Heart right ventricle (tissue), 16 donors: Measurements from ENCODE around the gene POLE4. TPM values are rescaled to one million over a fixed set of nuclear protein-coding genes. Genes with fewer than 3 reads are reported as not detected.

Experiments used
- ATAC-seq, 8 donors: fragments of 200-7000 bp; cut with Tn5 transposase; one replicate each; pipeline ENCODE4 v1.9.1; 2020; ENCODE audit warnings: mild to moderate bottlenecking in 8 of 8, moderate library complexity in 8 of 8, moderate number of reproducible peaks in 1 of 8
- DNase-seq, 2 donors: peaks; one replicate each; pipeline ENCODE4 v3.0.0-alpha.2; 2020
- H3K27ac ChIP-seq, 10 donors: fragments of 200-600 bp; sonication (generic) in 2 of 10; one replicate each; pipeline versions ENCODE4 v1.5.0 to v1.8.0; 2020 to 2022; ENCODE audit warnings: mild to moderate bottlenecking in 3 of 10
- H3K27me3 ChIP-seq, 7 donors: fragments of 200-600 bp; one replicate each; pipeline ENCODE4 v1.8.0; 2021 to 2022; ENCODE audit warnings: mild to moderate bottlenecking in 2 of 7
- H3K36me3 ChIP-seq, 9 donors: fragments of 200-600 bp; sonication (generic) in 1 of 9; one replicate each; pipeline versions ENCODE4 v1.5.0 to v1.8.0; 2020 to 2022; ENCODE audit warnings: mild to moderate bottlenecking in 2 of 9
- H3K4me1 ChIP-seq, 9 donors: fragments of 200-600 bp; sonication (generic) in 1 of 9; one replicate each; pipeline versions ENCODE4 v1.5.0 to v1.8.0; 2020 to 2022; ENCODE audit warnings: mild to moderate bottlenecking in 4 of 9
- H3K4me3 ChIP-seq, 10 donors: fragments of 200-600 bp; sonication (generic) in 2 of 10; one replicate each; pipeline versions ENCODE4 v1.5.0 to v1.8.0; 2020 to 2022; ENCODE audit warnings: mild to moderate bottlenecking in 7 of 10, moderate library complexity in 2 of 10
- H3K9me3 ChIP-seq, 11 donors: fragments of 200-600 bp in 10 of 11; sonication (generic) in 2 of 11; one replicate each; pipeline versions ENCODE4 v1.5.0 to v1.8.0; 2013 to 2022; ENCODE audit warnings: mild to moderate bottlenecking in 2 of 11, control low read depth in 1 of 11, moderate library complexity in 1 of 11
- WGBS, 2 donors: extraction: QIAGEN DNeasy Blood & Tissue Kit; methylation state at CpG; one replicate each; pipeline ENCODE4 v1.1.7; 2013; ENCODE audit warnings: inconsistent platforms in 1 of 2; 5-methylcytosine and 5-hydroxymethylcytosine counted together
- intact Hi-C, 10 donors: fragments of 100-400 bp; cut with DNase I; formaldehyde crosslinking; loops; one replicate each; pipeline versions ENCODE4 v1.11.1 to v1.14.2; 2022
- polyA plus RNA-seq, 2 donors: library from polyadenylated mRNA; stranded (reverse); fragments of 200-250 nt; gene quantifications; one replicate each; pipeline ENCODE4 v1.2.3, GENCODE V29; 2013
- total RNA-seq, 10 donors: library from RNA; stranded (reverse); fragmentation: NEBNext Ultra II Directional in 3 of 10; extraction: Animal tissue kit (Norgen Biotek cat#: 25700) in 3 of 10; gene quantifications; one replicate each; pipeline versions ENCODE4 v1.2.1 to v1.2.4, GENCODE V29; 2021 to 2023
- TF ChIP-seq, protein P1 (sequence below), 9 donors: fragments of 200-600 bp; sonication (generic) in 2 of 9; IDR thresholded peaks; one replicate each; pipeline versions ENCODE4 v1.5.0 to v1.8.0; 2021 to 2022; ENCODE audit warnings: antibody characterized with exemption in 9 of 9, mild to moderate bottlenecking in 5 of 9, moderate library complexity in 1 of 9
- donor health status: Arrhythmogenic right ventricular cardiomyopathy.
- donor health status: ischemic (EF 13 %, LVEDD 7.1; RV severe dilation, severe dysfunction).
- donor health status: healthy with polysubstance abuse.
- donor health status: DM: no; HTN: yes; CAD: no.
- donor health status: DM: no; HTN: no; CAD: no.
- donor health status: ischemic (EF 25% LVEDD 6.9; RV normal size, moderate dysfunction).
- donor health status: ischemic (EF 25% LVEDD 5.7; RV mildly dilated, moderate dysfunction).
- donor health status: healthy.
- donor health status: DM: yes; HTN: yes; CAD: no.
- donor health status: Ischemic cardiomyopathy.
- donor health status: ischemic (EF 35%, LVEDD 5.7; RV mildly dilated, moderate dysfunction).
- donor health status: nonischemic (EF 11% LVEDD 7.7; RV severe dilation, severe dysfunction).
- donor health status: DM: yes; HTN: yes; CAD: no.
- donor health status: PGD.
- donor health status: ischemic (EF 29% LVEDD 5.4; RV normal size, mild dysfunction).
- donor health status: nonischemic (EF 23%, LVEDD 6.1; RV moderate dilation, normal function).

POLE4 gene
- total and polyA plus RNA-seq, 12 donors = 24.8 to 83.5 (median 39.8) TPM

DNA sequence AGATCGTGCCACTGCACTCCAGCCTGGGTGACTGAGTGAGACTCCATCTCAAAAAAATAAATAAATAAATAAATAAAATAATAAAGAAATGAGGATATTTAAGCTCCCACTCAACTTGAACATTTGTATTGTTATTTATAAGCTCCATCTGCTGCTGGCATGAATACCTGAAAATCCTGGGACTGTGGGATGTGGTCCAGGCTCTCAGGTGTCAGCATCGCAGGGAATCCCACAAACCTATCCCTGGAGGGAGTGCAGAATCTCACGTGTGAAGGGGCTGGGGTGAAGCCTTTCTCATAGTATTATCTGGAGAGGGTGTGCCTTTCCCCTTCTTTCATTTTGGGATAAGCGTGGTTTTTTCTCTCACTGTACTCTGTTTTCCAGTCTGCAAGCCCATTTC is 47.4 kb upstream of the POLE4 start:
- Histone ChIP-seq H3K4me3 (no peak overlapping the region), H3K27ac (no peak overlapping the region), H3K36me3 (no peaks in the 10 kb centered on the region), H3K27me3 (peaks cover 0 to 68% (median 49%) of the 10 kb centered on the region in 7 donors), H3K9me3 (no peaks in the 10 kb centered on the region), H3K4me1 (peaks cover 0 to 3% (median 0%) of the 10 kb centered on the region in 9 donors)
- intact Hi-C loops = loop anchor here in 3 of 10 donors (10.0 kb wide), 3 partner anchors 384 to 714 kb away; no protein-coding TSS in a partner anchor
- DNase-seq = no peak
- TF ChIP-seq, protein P1, sequence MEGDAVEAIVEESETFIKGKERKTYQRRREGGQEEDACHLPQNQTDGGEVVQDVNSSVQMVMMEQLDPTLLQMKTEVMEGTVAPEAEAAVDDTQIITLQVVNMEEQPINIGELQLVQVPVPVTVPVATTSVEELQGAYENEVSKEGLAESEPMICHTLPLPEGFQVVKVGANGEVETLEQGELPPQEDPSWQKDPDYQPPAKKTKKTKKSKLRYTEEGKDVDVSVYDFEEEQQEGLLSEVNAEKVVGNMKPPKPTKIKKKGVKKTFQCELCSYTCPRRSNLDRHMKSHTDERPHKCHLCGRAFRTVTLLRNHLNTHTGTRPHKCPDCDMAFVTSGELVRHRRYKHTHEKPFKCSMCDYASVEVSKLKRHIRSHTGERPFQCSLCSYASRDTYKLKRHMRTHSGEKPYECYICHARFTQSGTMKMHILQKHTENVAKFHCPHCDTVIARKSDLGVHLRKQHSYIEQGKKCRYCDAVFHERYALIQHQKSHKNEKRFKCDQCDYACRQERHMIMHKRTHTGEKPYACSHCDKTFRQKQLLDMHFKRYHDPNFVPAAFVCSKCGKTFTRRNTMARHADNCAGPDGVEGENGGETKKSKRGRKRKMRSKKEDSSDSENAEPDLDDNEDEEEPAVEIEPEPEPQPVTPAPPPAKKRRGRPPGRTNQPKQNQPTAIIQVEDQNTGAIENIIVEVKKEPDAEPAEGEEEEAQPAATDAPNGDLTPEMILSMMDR (IDR thresholded peaks at IDR 0.05) = no peak
- ATAC-seq = no peak
- WGBS, 2 donors = 60 to 73% methylated on average over 4 of the region's 4 CpGs

DNA sequence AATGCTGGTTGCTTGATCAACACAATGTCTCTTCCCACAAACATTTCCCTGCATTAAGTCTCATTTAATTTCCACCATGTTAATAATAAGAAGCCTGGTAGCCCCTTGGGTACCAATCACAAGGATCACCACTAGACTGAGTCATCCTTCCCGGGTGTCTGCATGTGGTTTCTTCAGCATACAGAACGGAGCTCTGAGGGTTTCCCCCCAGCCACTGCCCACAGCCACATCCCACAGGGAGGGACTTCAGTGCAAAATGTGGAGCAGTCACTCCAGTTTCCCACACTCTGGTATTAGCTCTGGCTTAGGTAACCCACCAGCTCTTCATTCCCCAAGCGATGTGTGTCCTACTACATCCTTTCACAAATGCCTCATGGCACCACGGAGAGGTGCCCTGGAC is 42.7 kb upstream of the POLE4 start:
- TF ChIP-seq, protein P1 (IDR thresholded peaks at IDR 0.05) = no peak
- intact Hi-C loops = loop anchor here in 3 of 10 donors (5.0 to 10.0 kb wide), 4 partner anchors 379 to 709 kb away; no protein-coding TSS in a partner anchor

DNA sequence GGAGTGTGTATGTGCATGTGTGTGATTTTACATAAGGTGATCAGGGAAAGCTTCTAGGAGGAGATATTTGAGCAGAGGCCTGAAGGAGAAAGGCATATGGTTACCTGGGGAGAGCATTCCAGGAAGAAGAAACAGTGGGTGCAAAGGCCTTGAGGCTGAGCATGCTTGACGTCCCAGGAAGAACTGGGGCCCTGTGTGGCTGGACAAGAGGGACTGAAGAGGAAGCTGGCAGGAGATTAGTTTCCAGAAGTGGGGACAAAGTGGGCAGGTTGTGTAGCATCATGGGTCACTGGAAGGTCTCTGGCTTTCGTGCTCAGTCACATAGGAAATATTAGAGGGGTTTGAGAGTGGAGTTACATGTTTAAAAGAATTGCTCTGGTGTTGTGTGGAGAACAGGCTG is 42.0 kb upstream of the POLE4 start:
- intact Hi-C loops = loop anchor here in 3 of 10 donors (5.0 to 10.0 kb wide), 4 partner anchors 378 to 708 kb away; no protein-coding TSS in a partner anchor
- peaks cover 0 to 56% (median 30%) of the 10 kb centered on the region in 7 donors for H3K27me3 ChIP-seq
- TF ChIP-seq, protein P1 (IDR thresholded peaks at IDR 0.05) = no peak

More for the DNA sequence above, 42.7 kb upstream of the POLE4 start:
- H3K4me3 ChIP-seq = no peak overlapping the region
- WGBS, 2 donors = 79 to 85% methylated on average over 4 of the region's 4 CpGs
- H3K9me3 ChIP-seq = no peaks in the 10 kb centered on the region
- ATAC-seq = no peak
- peaks cover 0 to 8% (median 6%) of the 10 kb centered on the region in 9 donors for H3K4me1 ChIP-seq
- peaks cover 0 to 62% (median 37%) of the 10 kb centered on the region in 7 donors for H3K27me3 ChIP-seq
- H3K27ac ChIP-seq = no peak overlapping the region
- no peak for DNase-seq
- H3K36me3 ChIP-seq = no peaks in the 10 kb centered on the region

DNA sequence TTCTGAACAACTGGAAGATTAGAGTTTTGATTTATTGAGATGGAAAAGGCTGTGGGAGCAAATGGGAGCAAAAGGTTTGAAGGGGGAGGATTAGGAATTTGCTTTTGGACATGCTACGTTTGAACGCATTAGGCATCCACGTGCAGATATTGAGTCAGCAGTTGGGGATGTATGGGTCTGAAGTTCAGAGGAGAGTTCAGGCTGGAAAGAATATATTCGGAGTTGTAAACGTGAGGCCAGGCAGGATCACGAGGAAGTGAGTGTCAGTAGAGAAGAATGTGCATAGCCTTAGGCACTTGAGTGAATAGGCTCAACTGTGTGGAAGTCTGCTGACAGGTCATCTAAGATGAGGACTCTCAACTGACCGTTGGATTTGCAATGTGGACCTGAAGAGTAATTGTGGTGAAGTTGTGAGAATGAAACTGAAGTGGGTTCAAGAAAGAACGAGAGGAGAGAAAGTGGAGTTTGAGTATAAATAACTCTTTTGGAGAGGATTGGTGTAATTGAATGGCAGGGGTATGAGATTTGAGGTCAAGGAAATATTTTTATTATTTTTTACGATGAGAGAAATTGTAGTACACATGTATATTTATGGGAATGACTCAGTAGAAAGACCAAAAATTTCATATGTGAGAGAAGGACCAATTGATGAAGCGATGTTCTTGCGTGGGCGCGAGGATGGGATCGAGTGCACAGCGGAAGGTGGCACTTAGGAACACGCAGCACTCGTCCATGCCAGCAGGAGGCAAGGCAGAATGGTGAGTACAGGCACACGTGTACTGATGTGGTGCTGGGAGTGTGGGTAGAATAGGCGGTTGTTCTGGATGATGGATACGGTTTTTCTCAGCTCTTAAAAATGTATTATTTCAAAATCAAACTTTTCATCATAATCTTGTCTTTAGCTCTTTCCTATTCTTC is 40.5 kb upstream of the POLE4 start:
- Histone ChIP-seq H3K9me3 (no peaks in the 10 kb centered on the region), H3K36me3 (no peaks in the 10 kb centered on the region), H3K4me1 (peaks cover 0 to 14% (median 6%) of the 10 kb centered on the region in 9 donors), H3K27ac (no peak overlapping the region), H3K4me3 (no peak overlapping the region), H3K27me3 (peaks cover 0 to 40% (median 22%) of the 10 kb centered on the region in 7 donors)
- DNase-seq (no peak), ATAC-seq (no peak)
- WGBS, 2 donors = 72 to 75% methylated on average over 20 of the region's 20 CpGs
- TF ChIP-seq, protein P1 (IDR thresholded peaks at IDR 0.05) = no peak
- intact Hi-C loops = loop anchor here in 6 of 10 donors (2.0 to 10.0 kb wide), 7 partner anchors 151 to 707 kb away; no protein-coding TSS in a partner anchor

More for the DNA sequence above, 42.0 kb upstream of the POLE4 start:
- 64 to 76% methylated on average over 2 of the region's 2 CpGs for WGBS, 2 donors
- DNase-seq (no peak), ATAC-seq (no peak)
- H3K4me1 ChIP-seq = peaks cover 0 to 8% (median 6%) of the 10 kb centered on the region in 9 donors
- H3K9me3 ChIP-seq = no peaks in the 10 kb centered on the region
- no peak overlapping the region for H3K4me3 ChIP-seq
- no peaks in the 10 kb centered on the region for H3K36me3 ChIP-seq
- H3K27ac ChIP-seq = no peak overlapping the region
